Inferior parietal cortex (tissue), 1 donor: ENCODE data around the gene UCK2.
A peak's percentile ranks its signal among the peaks of the same experiment; 100 is the strongest.

Experiments
- DNase-seq: peaks from one replicate; pipeline ENCODE4 v3.0.0-alpha.2; 2016; ENCODE audit errors: extremely low spot score

UCK2 gene

GRCh38 chr1:165900576-165901380 is 73.4 kb downstream of the UCK2 start:
- no peak for DNase-seq

- DNase-seq, result no peak
Observed at GRCh38 chr1:165902565-165902964, 75.2 kb downstream of the UCK2 start.

- no peak for DNase-seq
Observed at GRCh38 chr1:165903672-165904071, 76.3 kb downstream of the UCK2 start.

GRCh38 chr1:165904948-165905347 is 77.5 kb downstream of the UCK2 start:
- no peak for DNase-seq

GRCh38 chr1:165905853-165906252 is 78.4 kb downstream of the UCK2 start:
- no peak for DNase-seq

GRCh38 chr1:165907256-165907857 is 79.9 kb downstream of the UCK2 start:
- no peak for DNase-seq

- no peak for DNase-seq
Observed at GRCh38 chr1:165910764-165911421, 83.5 kb downstream of the UCK2 start.

- DNase-seq, result no peak
Observed at GRCh38 chr1:165911609-165912281, 84.3 kb downstream of the UCK2 start.

- DNase-seq, result no peak
Observed at GRCh38 chr1:165912638-165913037, 85.2 kb downstream of the UCK2 start.

GRCh38 chr1:165914136-165914798 is 86.9 kb downstream of the UCK2 start:
- DNase-seq, result peak; percentile 91

GRCh38 chr1:165915480-165915879 is 88.1 kb downstream of the UCK2 start:
- no peak for DNase-seq

- no peak for DNase-seq
Observed at GRCh38 chr1:165915932-165916348, 88.5 kb downstream of the UCK2 start.

GRCh38 chr1:165917166-165917565 is 89.8 kb downstream of the UCK2 start:
- no peak for DNase-seq

GRCh38 chr1:165924117-165924516 is 96.7 kb downstream of the UCK2 start:
- no peak for DNase-seq

- DNase-seq, result no peak
Observed at GRCh38 chr1:165925498-165926079, 98.2 kb downstream of the UCK2 start.

GRCh38 chr1:165927169-165927568 is 99.8 kb downstream of the UCK2 start:
- DNase-seq, result no peak

GRCh38 chr1:165928075-165928731 is 100.8 kb downstream of the UCK2 start:
- peak; percentile 83 for DNase-seq

- no peak for DNase-seq
Observed at GRCh38 chr1:165930961-165931360, 103.5 kb downstream of the UCK2 start.

- no peak for DNase-seq
Observed at GRCh38 chr1:165933446-165934170, 106.2 kb downstream of the UCK2 start.

GRCh38 chr1:165936542-165936941 is 109.1 kb downstream of the UCK2 start:
- DNase-seq, result no peak
